ENCODE results near the gene ME3. TPM values are rescaled to one million over a fixed set of nuclear protein-coding genes. Genes with fewer than 3 reads are reported as not detected.
"Not testable (repeated sequence)": the region's sequence is repeated elsewhere in the genome, so short reads cannot be mapped to it uniquely, and the experiment has no call there.

The ME3 gene
- total RNA-seq, 4 donors from 2014 or later, result 15.9 to 94.9 (median 51.3) TPM

DNA sequence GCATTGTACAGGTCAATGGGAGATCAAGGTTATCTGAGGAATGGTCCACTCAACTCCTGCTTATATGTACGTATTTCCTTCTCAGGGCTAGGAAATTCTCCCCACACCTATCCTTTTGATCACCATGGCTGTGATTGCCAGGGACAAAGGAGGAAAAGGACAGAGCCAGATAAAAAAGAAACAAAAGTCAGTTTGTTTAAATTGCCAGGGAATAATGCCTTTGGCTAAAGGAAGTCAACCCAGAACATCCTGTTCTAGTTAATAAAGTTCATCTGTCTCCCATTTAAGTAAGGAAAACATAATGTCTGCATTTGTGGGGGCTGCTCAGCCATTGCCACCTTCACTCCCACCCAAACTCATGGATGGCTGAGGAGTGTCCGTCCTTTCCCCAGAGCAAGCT is 124.7 kb downstream of the ME3 start:
- Histone ChIP-seq H3K27me3 (no peaks in the 10 kb centered on the region), H3K4me3 (no peak overlapping the region), H3K9me3 (no peaks in the 10 kb centered on the region), H3K4me1 (peaks cover 0 to 22% (median 6%) of the 10 kb centered on the region in 4 donors), H3K27ac (peak overlapping the region in 2 of 4 donors; percentile 17 to 39), H3K36me3 (no peaks in the 10 kb centered on the region)
- TF ChIP-seq POLR2A (IDR thresholded peaks at IDR 0.05), result no peak
- TF ChIP-seq, protein P1, sequence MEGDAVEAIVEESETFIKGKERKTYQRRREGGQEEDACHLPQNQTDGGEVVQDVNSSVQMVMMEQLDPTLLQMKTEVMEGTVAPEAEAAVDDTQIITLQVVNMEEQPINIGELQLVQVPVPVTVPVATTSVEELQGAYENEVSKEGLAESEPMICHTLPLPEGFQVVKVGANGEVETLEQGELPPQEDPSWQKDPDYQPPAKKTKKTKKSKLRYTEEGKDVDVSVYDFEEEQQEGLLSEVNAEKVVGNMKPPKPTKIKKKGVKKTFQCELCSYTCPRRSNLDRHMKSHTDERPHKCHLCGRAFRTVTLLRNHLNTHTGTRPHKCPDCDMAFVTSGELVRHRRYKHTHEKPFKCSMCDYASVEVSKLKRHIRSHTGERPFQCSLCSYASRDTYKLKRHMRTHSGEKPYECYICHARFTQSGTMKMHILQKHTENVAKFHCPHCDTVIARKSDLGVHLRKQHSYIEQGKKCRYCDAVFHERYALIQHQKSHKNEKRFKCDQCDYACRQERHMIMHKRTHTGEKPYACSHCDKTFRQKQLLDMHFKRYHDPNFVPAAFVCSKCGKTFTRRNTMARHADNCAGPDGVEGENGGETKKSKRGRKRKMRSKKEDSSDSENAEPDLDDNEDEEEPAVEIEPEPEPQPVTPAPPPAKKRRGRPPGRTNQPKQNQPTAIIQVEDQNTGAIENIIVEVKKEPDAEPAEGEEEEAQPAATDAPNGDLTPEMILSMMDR (IDR thresholded peaks at IDR 0.05), result no peak
- DNase-seq, result no peak

DNA sequence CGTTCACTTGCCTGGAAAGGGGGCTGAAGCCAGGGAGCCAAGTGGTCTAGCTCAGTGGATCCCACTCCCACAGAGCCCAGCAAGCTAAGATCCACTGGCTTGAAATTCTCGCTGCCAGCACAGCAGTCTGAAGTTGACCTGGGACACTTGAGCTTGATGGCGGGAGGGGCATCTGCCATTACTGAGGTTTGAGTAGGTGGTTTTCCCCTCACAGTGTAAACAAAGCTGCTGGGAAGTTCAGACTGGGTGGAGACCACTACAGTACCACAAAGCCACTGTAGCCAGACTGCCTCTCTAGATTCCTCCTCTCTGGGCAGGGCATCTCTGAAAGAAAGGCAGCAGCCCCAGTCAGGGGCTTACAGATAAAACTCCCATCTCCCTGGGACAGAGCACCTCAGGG is 131.1 kb downstream of the ME3 start:
- not testable (repeated sequence) for DNase-seq, H3K4me3 ChIP-seq, H3K27me3 ChIP-seq, H3K9me3 ChIP-seq, H3K36me3 ChIP-seq, H3K27ac ChIP-seq, H3K4me1 ChIP-seq

DNA sequence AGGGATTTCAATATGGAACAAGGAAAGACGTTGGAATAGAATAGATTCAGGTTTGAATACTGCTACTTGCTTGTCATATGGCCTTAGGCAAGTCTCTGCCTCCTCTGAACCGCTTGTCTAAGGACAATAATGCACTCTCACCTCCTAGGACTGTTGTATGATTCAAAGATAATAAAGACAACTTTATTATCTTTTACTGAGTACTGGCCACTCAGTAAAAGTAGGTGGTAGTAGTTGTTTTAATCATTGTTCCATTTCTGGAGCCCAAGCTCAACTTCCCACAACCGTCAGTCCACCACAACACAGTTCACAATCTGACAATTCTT is 134.2 kb downstream of the ME3 start:
- Histone ChIP-seq H3K36me3 (no peaks in the 10 kb centered on the region), H3K27me3 (no peaks in the 10 kb centered on the region)
- no peak for DNase-seq

DNA sequence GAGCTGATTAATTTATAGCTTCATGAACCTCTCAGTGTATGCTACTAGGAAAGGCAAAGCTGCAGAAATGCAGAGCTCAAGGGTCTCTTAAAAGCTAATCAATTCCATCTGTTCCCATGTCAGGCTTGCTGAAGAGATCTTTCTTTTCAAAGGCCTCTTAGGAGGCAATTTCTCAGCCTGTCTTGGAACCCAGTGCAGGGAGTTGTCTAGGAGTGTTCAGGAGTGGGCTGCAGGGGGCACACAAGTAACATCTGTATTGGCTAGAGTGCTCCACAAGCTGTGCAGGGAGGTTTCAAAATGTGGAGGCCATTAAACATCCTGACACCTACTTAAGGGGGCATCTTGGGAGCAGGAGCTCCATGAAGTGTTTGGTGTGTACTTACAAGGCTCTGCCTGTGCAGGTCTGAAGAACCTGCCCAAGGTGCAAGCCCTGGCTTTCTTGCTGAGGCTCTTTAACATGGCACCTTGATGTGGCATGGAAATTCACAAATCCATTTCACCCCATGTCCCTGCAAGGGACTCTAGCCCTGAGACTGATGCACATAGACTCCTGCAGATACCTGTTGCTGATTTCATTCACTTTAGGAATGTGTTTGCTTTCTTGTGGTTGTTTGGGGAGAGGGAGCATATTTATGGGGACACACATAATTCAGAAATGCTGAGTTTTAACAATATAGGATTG is 134.7 kb downstream of the ME3 start:
- H3K9me3 ChIP-seq, result no peaks in the 10 kb centered on the region
- H3K4me3 ChIP-seq, result no peak overlapping the region
- H3K27me3 ChIP-seq, result no peaks in the 10 kb centered on the region
- TF ChIP-seq, protein P1 (IDR thresholded peaks at IDR 0.05), result no peak
- TF ChIP-seq POLR2A (IDR thresholded peaks at IDR 0.05), result no peak
- H3K27ac ChIP-seq, result no peak overlapping the region
- DNase-seq, result no peak
- no peaks in the 10 kb centered on the region for H3K36me3 ChIP-seq
- H3K4me1 ChIP-seq, result no peaks in the 10 kb centered on the region

More for the DNA sequence above, 134.2 kb downstream of the ME3 start:
- Histone ChIP-seq H3K9me3 (no peaks in the 10 kb centered on the region), H3K4me1 (no peaks in the 10 kb centered on the region), H3K27ac (no peak overlapping the region), H3K4me3 (no peak overlapping the region)
- TF ChIP-seq, protein P1 (IDR thresholded peaks at IDR 0.05), result no peak
- TF ChIP-seq POLR2A (IDR thresholded peaks at IDR 0.05), result no peak

DNA sequence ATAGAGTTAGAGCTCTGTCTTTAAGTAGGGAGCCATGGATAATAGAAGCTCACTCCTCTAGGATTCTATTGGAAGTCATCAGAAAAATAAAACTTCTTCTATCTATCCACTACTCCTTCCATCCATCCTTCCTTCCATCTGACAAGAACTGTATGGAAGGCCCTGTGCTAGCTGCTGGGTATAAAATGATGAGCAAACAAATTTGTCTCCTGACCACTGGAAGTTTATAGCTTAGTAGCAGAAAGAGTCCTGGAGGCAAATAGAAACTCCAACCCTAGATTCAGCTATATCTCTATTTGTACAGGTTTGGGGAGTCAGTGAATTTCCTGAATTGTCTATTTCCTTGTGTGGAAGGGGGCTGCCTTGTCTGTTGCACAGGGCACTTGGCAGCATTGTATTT is 136.6 kb downstream of the ME3 start:
- no peak for DNase-seq
- no peak overlapping the region for H3K4me3 ChIP-seq
- H3K4me1 ChIP-seq, result no peaks in the 10 kb centered on the region
- no peaks in the 10 kb centered on the region for H3K36me3 ChIP-seq
- TF ChIP-seq POLR2A (IDR thresholded peaks at IDR 0.05), result no peak
- TF ChIP-seq, protein P1 (IDR thresholded peaks at IDR 0.05), result no peak
- H3K27ac ChIP-seq, result no peak overlapping the region
- no peaks in the 10 kb centered on the region for H3K9me3 ChIP-seq
- H3K27me3 ChIP-seq, result no peaks in the 10 kb centered on the region

DNA sequence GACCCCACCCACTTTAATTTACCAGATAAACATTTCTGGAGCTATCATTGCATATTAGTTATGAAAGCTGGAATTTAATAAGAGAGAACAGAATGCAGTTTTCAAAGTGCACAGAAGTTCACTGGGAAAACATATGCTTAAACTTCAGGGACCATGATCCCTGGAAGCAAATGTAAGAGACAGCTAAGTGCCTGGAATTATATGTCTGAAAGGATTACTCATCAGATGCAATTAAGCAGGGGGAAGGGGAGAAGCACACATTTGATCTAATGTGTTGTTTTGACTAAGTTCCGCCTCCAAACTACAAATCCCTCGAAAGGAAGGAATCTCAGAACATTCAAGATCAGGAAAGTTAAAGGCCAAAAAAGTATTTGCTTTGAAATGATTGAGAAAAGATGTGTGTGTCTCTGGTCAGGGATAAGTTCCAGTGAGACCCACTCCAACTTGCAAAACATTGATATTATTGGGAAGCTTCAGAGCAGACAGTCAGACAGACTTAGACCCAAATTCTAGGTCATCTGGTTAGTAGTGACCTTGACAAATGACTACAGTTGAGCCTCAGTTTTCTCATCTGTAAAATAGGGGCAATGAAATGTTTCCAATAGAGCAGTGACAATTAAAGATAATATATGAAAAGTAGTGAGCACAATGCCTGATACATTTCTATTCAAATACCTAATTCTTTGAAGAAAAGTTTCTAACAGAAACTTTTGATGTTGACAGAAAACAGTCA is 147.6 kb downstream of the ME3 start:
- H3K27me3 ChIP-seq, result no peaks in the 10 kb centered on the region
- H3K36me3 ChIP-seq, result no peaks in the 10 kb centered on the region
- H3K9me3 ChIP-seq, result no peaks in the 10 kb centered on the region
- no peak overlapping the region for H3K4me3 ChIP-seq
- H3K27ac ChIP-seq, result peak overlapping the region in 1 of 4 donors; percentile 38
- peaks cover 0 to 14% (median 0%) of the 10 kb centered on the region in 4 donors for H3K4me1 ChIP-seq
- TF ChIP-seq POLR2A (IDR thresholded peaks at IDR 0.05), result no peak
- TF ChIP-seq, protein P1 (IDR thresholded peaks at IDR 0.05), result no peak
- DNase-seq, result no peak

All from Peyer's patch (tissue), 4 donors.